Stimulated activated CD4-positive, alpha-beta T cell treated with anti-CD3 and anti-CD28 coated beads, Interleukin-12 subunit alpha, Interleukin-12 subunit beta, amount 100 ng/mL, for 48 hours (primary cell): ENCODE measurements around the gene PLSCR4.
A peak's percentile ranks its signal among the peaks of the same experiment; 100 is the strongest.
"Not testable (repeated sequence)": the region's sequence is repeated elsewhere in the genome, so short reads cannot be mapped to it uniquely, and the experiment has no call there.

ENCODE experiments used
- DNase-seq, 3 donors: peaks; one replicate each; pipeline ENCODE4 v3.0.0-alpha.2; 2020; ENCODE audit warnings: low read depth in 2 of 3, low spot score in 1 of 3

The PLSCR4 gene

DNA sequence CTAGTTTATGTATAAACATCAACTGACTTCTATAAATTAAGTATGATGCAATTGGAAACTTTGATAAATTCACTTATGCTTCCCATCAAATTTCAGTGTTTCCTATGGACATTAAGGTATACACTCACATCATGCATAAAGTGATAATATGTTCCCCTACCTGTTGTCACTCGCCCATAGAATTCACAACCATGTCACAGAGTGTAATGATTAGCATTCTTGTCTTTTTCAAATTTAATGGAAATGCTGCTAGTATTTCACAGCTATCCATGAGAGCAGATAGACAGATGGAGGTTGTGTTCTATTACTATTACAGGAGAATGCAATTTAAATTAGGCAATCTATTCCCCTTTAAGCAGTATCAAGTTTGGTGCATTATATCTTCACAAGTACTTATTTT, 984 bp downstream of the PLSCR4 start:
- no peak for DNase-seq

DNA sequence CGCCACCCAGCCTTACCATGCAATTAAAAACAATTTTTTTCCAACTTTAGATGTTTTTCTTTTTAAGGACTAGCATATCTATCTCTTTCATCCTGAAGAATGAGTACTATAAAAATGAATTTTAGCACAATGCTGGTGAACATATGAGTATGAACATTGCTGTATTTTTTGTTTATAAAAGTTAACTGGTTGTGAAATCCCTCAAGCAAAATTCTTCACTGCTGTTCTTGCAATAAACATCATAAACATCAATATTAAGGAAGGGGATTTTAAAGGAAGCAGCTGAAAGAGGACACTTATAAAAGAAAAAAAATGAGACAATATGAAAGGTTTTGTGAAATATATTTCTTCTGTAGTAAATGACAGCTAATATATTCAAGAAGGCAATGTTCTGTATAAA, 3.0 kb downstream of the PLSCR4 start:
- no peak for DNase-seq

DNA sequence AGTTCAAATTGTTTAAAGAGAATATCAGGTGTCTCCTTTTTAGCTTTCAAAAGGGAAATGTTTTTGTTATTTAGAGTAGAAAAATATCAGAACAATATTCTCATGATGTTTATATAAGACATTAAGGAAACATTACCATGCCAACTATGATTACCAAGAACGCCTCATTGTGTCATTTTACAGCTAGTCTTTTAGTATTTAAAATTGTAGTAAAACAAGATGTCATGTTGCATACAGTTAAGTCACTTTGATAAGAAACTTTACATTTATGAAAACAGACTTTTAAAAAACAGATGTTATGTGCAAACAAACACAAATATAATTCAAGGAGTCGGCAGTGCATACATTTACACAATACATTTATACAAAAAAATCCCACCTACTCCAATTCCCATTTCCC, 4.4 kb downstream of the PLSCR4 start:
- DNase-seq, result no peak

DNA sequence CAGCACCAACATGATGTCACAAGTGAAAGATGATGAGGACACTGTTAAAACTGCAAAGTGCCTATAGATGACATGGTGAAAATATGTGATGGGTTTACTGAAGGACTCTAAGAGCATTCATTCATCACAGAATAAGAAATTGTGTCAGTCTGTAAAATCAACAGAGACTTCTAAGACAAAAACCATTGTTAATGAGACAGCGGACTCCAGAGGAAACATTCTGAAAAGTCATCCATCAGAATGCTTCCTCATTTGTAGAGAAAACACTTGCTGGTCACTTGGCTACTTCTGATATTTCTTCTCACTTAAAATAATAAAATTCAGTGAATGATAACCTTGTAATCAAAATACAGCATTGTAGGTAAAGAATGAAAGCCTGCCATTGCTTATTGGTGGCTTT, 7.3 kb downstream of the PLSCR4 start:
- DNase-seq, result no peak

DNA sequence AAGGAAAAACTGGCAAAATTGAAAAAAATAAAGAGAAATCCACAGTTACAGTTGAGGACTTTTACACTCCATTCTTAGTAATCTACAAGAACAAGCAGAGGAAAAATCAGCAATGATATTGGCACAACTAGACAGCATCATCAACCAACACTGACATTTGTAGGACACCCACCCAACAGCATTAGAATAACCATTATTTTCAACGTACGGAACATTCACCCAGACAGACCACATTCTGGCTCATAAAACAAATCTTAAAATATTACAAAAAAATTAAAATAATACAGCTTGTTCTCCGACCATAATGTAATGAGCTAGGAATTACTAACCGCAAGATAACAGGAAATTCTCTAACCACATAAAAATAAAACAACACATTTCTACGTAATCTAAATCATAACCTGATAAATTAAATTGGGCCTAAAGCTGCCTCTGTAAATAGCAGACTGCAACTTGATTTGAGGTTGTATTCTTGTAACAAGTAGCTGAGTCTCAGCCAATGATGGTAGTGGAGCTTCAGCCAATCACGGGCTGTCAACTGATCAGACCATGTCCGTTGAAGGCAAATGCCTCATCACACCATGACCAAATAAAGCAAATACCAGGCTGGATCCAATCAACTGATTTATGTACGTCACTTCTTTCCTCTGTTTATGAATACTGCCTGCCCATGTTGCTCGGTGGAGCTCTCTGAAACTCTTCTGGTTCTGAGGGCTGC, 9.2 kb downstream of the PLSCR4 start:
- no peak for DNase-seq

DNA sequence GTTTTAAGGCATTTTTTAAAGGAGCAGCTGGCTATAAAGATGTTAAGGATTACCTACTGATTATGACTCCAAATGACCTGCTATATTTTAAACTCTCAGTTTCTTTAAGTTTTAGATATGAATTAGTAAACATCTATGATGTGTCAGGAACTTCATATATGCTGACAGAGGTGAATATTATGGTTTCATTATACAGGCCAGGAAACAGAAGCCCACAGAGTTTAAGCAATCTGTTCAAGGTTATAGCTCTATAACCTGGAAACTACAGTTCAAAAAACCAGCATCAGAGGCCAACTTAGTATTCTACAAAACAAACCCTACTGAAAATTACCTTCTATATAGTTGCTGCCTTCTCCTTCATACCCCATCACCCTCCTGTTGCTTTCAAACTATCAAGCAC, 17.4 kb downstream of the PLSCR4 start:
- DNase-seq, result no peak

DNA sequence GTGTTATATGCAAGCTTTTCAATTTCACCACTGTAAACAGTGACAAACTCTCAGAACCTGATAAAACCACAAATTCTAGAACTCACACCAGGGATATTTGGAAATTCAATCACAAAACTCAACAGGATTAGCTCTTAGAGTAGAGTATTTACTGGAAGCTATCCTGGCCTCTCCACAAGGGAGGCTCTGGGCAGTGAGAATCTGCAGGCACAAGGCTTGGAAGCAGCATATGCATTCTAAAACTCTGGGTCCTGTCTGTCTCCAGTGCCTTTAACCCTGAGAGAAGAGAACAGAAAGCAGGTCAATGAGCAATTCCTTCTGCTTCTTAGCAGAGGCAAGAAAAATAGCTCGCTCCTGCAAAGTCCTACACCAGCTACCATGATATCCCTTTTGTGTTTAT, 23.4 kb downstream of the PLSCR4 start:
- DNase-seq, result no peak

DNA sequence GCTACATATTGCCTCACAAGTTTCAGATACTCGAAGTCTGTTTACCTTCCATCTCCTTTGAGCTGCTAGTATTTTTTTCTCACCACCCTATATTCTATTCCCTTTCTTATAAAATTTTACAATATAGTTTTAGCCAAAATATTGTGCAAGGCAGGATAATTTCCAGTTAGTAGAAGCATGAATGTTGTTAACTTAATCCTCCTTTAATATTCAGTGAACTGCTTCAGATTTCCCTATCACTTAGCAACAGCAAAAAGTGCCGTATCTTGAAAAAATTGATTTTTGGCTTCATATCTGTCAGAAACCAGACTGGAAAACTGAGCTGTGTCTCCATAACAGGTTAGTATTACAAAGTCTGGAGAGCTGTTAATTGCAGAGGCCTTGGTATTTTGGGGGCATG, 24.0 kb downstream of the PLSCR4 start:
- DNase-seq, result no peak

DNA sequence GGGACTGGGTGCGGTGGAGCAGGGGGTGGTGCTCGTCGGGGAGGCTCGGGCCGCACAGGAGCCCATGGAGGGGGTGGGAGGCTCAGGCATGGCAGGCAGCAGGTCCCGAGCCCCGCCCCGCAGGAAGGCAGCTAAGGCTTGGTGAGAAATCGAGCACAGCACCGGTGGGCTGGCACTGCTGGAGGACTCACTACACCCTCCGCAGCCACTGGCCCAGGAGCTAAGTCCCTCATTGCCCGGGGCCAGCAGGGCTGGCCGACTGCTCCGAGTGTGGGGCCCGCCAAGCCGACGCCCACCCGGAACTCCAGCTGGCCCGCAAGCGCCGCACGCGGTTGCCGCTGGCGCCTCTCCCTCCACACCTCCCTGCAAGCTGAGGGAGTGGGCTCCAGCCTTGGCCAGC, 25.4 kb downstream of the PLSCR4 start:
- not testable (repeated sequence) for DNase-seq

DNA sequence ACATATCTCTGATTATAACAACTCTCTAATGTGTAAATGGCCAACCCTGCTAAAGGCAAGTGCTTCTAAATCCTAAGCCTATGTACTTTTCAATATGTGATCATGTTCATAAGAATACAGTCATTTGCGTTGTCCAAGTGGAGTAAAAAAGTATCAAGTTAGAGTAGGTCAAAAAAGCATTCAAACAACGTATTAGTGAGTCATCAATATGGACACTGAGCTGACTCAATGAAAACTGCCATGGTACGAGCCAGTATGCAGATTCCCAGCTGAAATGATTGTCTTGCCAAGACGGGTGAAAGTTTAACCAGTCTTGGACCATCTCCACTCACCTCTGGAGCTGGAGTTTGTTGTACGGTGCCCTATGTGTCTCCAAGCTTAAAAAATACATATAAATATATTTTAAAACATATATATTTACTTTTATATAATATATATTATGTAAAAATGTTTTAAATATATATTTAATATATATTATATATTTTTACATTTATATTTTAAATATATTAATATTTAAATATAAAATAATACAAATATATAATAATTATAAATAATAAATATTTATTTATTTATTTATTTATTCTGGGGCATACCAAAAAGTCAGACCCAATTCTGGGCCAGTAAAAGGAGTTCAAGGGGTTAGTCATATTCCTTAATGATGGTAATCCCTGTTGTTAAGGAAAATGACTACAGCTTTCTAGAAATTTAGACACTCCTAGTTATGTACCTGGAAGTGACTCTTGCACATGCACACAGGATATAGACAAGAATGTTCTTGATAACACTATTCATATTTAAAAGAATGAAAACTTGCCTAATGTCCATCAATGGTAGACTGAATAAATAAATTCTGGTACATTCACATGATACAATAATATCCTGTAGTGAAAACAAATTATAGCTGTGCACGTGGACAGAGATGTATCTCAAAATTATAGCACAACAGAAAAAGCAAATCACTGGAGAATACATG, 27.2 kb downstream of the PLSCR4 start:
- no peak for DNase-seq

DNA sequence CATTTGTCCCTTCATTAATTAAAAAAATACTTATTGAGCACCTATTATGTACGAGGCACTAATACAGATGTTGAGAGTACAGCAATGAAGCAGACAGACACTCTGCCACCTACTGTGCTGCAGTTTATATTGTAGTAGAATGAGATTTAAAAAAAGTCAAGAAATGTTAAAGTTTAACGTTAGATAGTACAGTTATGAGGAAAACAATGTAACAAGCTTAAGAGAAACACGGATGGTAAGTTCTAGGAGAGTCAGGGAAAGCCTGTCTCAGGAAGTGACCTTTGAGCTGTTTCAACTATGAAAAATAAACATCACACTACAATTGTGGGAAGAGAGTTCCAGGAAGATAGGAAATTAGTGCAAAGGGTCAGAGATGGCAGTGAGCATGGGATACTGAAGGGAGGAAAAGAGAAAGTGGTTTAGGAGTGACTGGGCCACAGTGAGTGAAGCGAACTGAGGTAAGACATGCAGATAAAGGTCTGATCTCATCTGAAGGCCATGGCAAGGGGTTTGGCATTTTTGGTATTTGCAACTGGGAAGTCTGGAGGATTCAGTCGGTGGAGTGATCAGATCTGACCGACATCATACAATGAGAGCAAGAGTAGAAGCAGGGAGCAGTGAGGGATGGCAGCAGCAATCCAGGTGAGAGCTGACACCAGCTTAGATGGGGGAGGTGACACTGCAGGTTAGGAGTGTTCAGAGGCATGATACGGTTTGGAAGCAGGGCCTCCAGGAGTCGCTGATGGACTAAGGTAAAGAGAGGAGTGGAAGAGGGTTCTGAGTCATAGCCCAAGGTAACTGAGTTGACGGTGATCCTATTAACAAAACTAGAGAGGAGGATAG, 28.5 kb downstream of the PLSCR4 start:
- no peak for DNase-seq

DNA sequence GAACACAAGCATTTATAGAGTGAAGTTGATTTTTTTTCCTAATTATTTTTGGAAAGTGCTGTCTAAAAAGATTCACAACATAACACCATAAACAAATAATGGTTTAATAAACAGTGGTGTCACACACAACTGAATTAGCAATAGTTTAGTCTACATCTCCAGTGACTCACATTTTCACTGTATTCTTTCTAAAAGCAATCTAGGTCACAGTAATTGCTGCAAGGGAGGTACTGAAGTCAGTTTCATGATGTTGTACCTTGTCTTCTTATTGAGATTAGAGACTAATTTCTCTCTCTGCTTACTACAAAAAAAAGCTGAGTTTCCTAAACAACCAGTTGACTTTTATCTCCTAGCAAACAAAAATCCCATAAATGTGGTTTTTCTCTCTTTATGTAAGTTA, 29.6 kb downstream of the PLSCR4 start:
- no peak for DNase-seq

DNA sequence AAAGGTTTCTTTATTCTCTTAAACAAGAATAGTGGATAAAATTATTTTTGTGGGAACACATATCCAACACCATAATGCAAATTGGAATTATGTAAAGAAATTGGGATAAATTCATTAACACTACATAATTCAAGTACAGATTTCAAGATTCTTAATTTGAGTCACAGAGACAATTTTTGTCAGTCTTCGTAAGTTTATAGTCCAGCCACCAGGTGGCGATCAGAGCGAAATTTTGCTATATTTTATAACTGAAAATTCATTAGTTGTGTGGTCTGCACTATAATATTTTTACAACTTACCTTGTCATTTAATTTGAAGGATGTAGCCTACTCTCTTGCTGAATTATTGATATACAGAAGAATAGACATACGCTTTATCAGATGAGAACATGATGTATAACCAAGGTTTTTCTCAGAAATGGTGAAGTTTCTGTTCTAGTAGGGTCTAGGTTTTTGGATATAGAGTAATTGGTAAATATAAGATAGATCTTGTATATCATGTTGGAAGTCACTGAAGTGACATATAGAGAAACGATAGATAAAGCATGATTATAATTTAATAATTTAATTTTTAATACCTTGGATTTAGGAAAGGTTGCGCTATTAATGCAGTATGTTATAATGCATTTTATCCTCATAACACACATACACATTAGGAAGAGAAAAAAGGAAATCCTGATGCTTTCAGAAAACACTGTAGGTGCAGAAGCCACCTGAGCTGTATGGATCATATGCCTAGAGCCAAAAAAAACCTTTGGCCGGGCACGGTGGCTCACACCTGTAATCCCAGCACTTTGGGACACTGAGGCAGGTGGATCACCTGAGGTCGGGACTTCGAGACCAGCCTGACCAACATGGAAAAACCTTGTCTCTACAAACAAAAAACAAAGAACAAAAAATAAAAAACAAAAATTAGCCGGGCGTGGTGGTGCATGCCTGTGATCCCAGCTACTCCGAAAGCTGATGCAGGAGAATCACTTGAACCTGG, 31.7 kb downstream of the PLSCR4 start:
- DNase-seq, result peak in 2 of 3 donors; percentile 5 to 14

DNA sequence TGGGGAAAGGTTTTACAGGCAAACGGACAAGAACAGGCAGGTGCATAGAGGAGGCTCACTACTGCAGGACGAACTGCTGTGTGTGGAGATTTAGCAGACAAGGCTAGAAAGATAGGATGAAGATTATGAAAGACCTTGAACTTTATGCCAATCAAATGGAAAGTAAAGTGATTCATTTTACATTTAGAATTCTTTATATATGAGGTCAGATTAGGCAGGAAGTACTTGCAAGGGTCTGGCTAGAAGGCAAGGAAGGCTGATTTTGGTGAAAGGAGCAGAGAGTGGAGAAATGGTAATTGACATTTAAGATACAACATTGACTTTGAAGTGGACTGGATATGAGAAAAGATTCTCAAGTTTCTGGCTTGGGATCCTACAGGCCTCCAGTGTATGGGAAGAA, 33.6 kb downstream of the PLSCR4 start:
- DNase-seq, result no peak

DNA sequence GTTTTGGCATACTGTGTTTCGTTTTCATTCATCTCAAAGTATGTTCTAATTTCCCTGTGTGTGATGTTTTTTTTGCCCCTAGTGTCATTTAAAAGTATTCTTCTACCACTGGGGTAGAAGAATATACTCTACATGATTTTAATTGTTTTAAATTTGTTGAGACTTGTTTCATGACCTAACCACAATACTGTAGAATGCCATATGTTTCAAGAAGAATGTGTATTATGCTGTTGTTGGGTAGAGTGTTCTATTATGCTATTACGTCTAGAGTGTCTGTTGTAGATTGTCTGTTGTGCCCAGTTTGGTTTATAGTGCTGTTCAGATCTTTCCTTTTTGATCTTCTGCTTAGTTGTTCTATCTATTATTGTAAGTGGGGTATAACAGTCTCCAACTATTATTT, 36.4 kb downstream of the PLSCR4 start:
- DNase-seq, result no peak

DNA sequence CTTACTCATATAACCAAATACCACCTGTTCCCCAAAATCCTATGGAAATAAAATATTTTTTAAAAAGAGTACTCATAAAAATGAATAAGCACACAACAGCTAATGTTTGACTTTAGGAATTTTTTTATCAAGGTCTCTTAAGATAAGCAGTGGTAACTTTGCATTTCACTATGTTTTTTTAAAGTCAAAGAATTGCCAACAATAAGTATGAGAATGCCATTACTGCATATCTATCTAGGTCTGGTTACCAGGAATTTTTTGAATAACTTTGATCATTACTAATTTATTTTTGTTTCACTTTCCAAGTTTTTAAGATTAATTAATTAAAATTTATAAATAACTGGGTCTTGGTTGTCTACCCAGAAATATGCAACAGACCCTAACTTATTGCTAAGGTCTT, 41.5 kb downstream of the PLSCR4 start:
- DNase-seq, result no peak

DNA sequence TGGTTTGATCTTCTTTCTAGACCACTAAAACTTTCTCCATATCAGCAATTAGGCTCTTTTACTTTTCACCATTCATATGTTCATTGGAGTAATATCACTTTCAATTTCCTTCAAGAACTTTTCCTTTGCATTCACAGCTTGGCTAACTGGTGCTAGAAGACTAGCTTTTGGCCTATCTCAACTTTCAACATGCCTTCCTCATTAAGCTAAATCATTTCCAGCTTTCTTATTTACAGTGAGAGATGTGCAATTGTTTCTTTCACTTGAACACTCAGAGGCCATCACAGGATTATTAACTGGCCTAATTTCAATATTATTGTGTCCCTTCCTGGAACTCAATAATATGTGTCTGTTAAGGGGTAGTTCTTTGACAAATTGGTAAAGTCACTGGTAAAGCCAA, 47.1 kb downstream of the PLSCR4 start:
- no peak for DNase-seq

DNA sequence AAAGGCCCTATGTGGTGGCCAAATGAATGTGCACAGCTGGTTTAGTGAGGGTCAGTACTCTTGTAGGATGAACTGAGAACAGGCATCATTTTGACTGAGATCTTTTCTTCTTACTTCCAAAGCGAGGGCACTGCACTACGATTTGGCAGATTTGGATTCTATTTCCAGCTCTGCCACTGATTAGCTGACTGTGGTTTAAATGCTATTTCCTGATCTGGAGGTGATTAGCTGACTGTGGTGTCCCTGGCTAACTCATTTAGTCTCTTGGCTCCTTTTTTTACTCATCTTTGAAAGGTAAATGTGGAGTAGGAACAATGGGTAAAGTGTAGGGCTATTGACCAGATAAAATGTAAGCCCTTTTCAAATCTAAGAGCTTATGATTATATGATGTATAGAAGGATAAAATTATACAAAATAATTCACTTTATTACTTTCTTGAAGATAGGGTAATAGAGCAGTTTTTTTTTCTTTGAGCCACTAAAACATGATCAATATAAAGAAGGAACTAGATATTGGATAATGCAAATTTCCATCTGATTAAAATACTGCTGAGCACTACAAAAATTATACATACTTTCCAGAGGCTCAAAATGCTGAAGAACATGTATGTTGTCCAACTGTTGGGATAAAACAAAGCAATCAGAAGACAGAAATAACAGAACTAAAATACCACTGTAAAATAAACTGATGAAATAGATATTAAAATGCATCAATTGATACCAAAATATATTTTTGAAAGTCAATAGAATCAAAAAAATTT, 50.3 kb downstream of the PLSCR4 start:
- DNase-seq, result no peak

DNA sequence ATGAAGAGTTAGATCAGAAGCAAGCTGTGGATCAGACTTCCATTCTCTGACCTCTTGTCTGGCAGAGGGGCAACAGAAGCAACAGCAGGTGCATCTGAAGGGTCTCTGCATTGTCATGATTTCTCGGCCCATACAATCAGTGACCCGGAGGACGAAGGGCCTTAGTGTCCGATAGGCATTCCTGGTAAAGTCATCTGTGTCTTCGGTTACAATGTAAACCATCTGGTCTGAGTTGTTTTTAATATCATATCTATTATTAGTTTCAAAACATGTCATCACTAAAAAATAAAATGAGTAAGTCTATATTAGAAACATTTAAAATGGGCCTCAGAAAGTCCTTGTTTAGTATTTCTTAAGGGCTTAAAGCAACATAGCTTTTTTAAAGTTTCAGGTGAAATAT, 51.1 kb downstream of the PLSCR4 start:
- DNase-seq, result no peak

DNA sequence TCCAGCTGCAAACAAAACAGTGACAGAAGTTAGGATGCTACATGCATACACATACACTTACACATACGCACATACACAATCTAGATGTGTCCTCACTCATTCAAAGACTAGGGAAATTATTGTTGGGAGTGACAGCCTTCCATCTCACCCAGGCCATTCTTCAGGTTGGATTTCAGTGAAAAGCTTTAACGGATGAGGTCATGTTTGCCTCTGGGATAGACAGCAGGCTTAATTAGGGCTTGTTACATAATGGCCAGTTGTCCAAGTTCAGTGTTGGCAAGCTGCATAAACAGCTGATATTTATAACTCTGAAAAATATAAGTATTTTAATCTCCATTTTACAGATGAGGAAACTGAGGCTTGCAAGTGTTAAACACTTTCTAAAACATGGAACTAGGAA, 54.1 kb downstream of the PLSCR4 start:
- no peak for DNase-seq
